H9 (cell line): ENCODE results near the gene SPTBN1. TPM values are rescaled to one million over a fixed set of nuclear protein-coding genes. Genes with fewer than 3 reads are reported as not detected.
A peak's percentile ranks its signal among the peaks of the same experiment; 100 is the strongest.

Experiments
- DNase-seq: peaks from one replicate; pipeline ENCODE4 v3.0.0-alpha.2; 2017
- H2AFZ ChIP-seq: one replicate; pipeline ENCODE4 v1.6.1; 2013; ENCODE audit warnings: mild to moderate bottlenecking, low read length, control low read depth, moderate library complexity
- H2AK5ac ChIP-seq: 2 replicates; pipeline ENCODE4 v1.6.1; 2013; ENCODE audit warnings: low read length, control low read depth, mixed read lengths; ENCODE audit not compliant: insufficient read length
- H2BK120ac ChIP-seq: one replicate; pipeline ENCODE4 v1.6.1; 2013; ENCODE audit warnings: low read depth, mild to moderate bottlenecking, low read length, control low read depth, inconsistent platforms; ENCODE audit not compliant: poor library complexity, severe bottlenecking
- H2BK12ac ChIP-seq: 2 replicates; pipeline ENCODE4 v1.6.1; 2013; ENCODE audit warnings: low read length, control low read depth, mixed read lengths, low read depth; ENCODE audit not compliant: insufficient read length
- H2BK15ac ChIP-seq: 2 replicates; pipeline ENCODE4 v1.6.1; 2013; ENCODE audit warnings: low read depth, low read length, control low read depth
- H2BK20ac ChIP-seq: one replicate; pipeline ENCODE4 v1.6.1; 2013; ENCODE audit warnings: low read depth, mild to moderate bottlenecking, low read length, control low read depth, inconsistent platforms; ENCODE audit not compliant: poor library complexity, severe bottlenecking
- H2BK5ac ChIP-seq: 2 replicates; pipeline ENCODE4 v1.6.1; 2013; ENCODE audit warnings: low read length, control low read depth, mixed read lengths; ENCODE audit not compliant: insufficient read length
- H3K14ac ChIP-seq: 2 replicates; pipeline ENCODE4 v1.6.1; 2013; ENCODE audit warnings: low read length, control low read depth; ENCODE audit not compliant: insufficient read depth
- H3K18ac ChIP-seq: 2 replicates; pipeline ENCODE4 v1.6.1; 2013; ENCODE audit warnings: low read depth, mild to moderate bottlenecking, mixed read lengths, low read length, control low read depth; ENCODE audit not compliant: insufficient read length
- H3K23ac ChIP-seq: 2 replicates; pipeline ENCODE4 v1.6.1; 2013; ENCODE audit warnings: low read length, control low read depth, mixed read lengths, low read depth; ENCODE audit not compliant: insufficient read length
- H3K23me2 ChIP-seq: 2 replicates; pipeline ENCODE4 v1.6.1; 2013; ENCODE audit warnings: low read depth, mild to moderate bottlenecking, mixed read lengths, low read length, control low read depth; ENCODE audit not compliant: insufficient read length, poor library complexity, severe bottlenecking
- H3K27ac ChIP-seq: 2 replicates; pipeline ENCODE4 v1.5.1; 2013; ENCODE audit warnings: low read length, control low read depth, mixed read lengths, low read depth; ENCODE audit not compliant: insufficient read length
- H3K27me3 ChIP-seq: 2 replicates; pipeline ENCODE4 v1.6.1; 2013; ENCODE audit warnings: low read length, control low read depth, inconsistent platforms; ENCODE audit not compliant: insufficient read depth
- H3K4ac ChIP-seq: 2 replicates; pipeline ENCODE4 v1.6.1; 2013; ENCODE audit warnings: low read depth, mild to moderate bottlenecking, control low read depth, inconsistent platforms, low read length, moderate library complexity
- H3K4me1 ChIP-seq: 2 replicates; pipeline ENCODE4 v1.6.1; 2013; ENCODE audit warnings: low read length, control low read depth, inconsistent platforms; ENCODE audit not compliant: insufficient read depth
- H3K4me2 ChIP-seq: 2 replicates; pipeline ENCODE4 v1.6.1; 2013; ENCODE audit warnings: low read length, control low read depth, mixed read lengths; ENCODE audit not compliant: insufficient read length, insufficient read depth
- H3K56ac ChIP-seq: 2 replicates; pipeline ENCODE4 v1.6.1; 2013; ENCODE audit warnings: low read depth, mild to moderate bottlenecking, mixed read lengths, low read length, control low read depth; ENCODE audit not compliant: insufficient read length
- H3K79me1 ChIP-seq: 2 replicates; pipeline ENCODE4 v1.6.1; 2013; ENCODE audit warnings: low read depth, mild to moderate bottlenecking, moderate library complexity, low read length, control low read depth, inconsistent platforms; ENCODE audit not compliant: insufficient read depth, poor library complexity, severe bottlenecking
- H3K79me2 ChIP-seq: 2 replicates; pipeline ENCODE4 v1.6.1; 2013; ENCODE audit warnings: low read length, control low read depth, inconsistent platforms; ENCODE audit not compliant: insufficient read depth
- H3K9ac ChIP-seq: 2 replicates; pipeline ENCODE4 v1.6.1; 2013; ENCODE audit warnings: low read length, control low read depth, mixed read lengths; ENCODE audit not compliant: insufficient read length; ENCODE audit errors: extremely low read depth
- H3K9me3 ChIP-seq: one replicate; pipeline ENCODE4 v1.6.1; 2013; ENCODE audit warnings: low read depth, low read length, inconsistent platforms; ENCODE audit not compliant: control insufficient read depth
- H3T11ph ChIP-seq: one replicate; pipeline ENCODE4 v1.6.1; 2013; ENCODE audit warnings: mild to moderate bottlenecking, low read length, control low read depth, inconsistent platforms
- H4K20me1 ChIP-seq: one replicate; pipeline ENCODE4 v1.6.1; 2013; ENCODE audit not compliant: control insufficient read depth, insufficient read length, insufficient read depth
- H4K5ac ChIP-seq: 2 replicates; pipeline ENCODE4 v1.6.1; 2013; ENCODE audit warnings: low read depth, mild to moderate bottlenecking, mixed read lengths, low read length, control low read depth; ENCODE audit not compliant: insufficient read length
- H4K8ac ChIP-seq: replicated peaks from 2 replicates; pipeline ENCODE4 v1.6.1; 2013; ENCODE audit warnings: low read length, control low read depth, mixed read lengths, low read depth; ENCODE audit not compliant: insufficient read length
- H4K91ac ChIP-seq: 2 replicates; pipeline ENCODE4 v1.6.1; 2013; ENCODE audit warnings: low read depth, mild to moderate bottlenecking, moderate library complexity, mixed read lengths, low read length, control low read depth; ENCODE audit not compliant: insufficient read length
- H3K27ac Mint-ChIP-seq, 3 experiments: 2 replicates in 2 of 3; 3 replicates in 1 of 3; pipeline ENCODE4 v1.8.0; 2020 to 2021; ENCODE audit warnings: mixed read lengths in 3 of 3, mild to moderate bottlenecking in 1 of 3, moderate library complexity in 1 of 3
- H3K27me3 Mint-ChIP-seq: 2 replicates; pipeline ENCODE4 v1.8.0; 2021; ENCODE audit warnings: low read depth, mild to moderate bottlenecking, moderate library complexity, mixed read lengths
- H3K36me3 Mint-ChIP-seq, 3 experiments: 2 replicates in 2 of 3; 3 replicates in 1 of 3; pipeline ENCODE4 v1.8.0; 2020 to 2021; ENCODE audit warnings: low read depth in 3 of 3, mixed read lengths in 3 of 3; ENCODE audit not compliant: insufficient read depth in 1 of 3
- H3K4me1 Mint-ChIP-seq, 2 experiments: 2 replicates each; pipeline ENCODE4 v1.8.0; 2020; ENCODE audit warnings: mixed read lengths in 2 of 2
- H3K4me3 Mint-ChIP-seq, 2 experiments: 2 replicates in 1 of 2; 3 replicates in 1 of 2; pipeline ENCODE4 v1.8.0; 2020 to 2021; ENCODE audit warnings: mild to moderate bottlenecking in 2 of 2, mixed read lengths in 2 of 2, moderate library complexity in 1 of 2
- H3K9me3 Mint-ChIP-seq, 2 experiments: 2 replicates in 1 of 2; 3 replicates in 1 of 2; pipeline ENCODE4 v1.8.0; 2020; ENCODE audit warnings: mild to moderate bottlenecking in 2 of 2, mixed read lengths in 2 of 2, moderate library complexity in 1 of 2
- CTCF ChIP-seq: fragments of 200-600 bp; sonication (generic); conservative IDR thresholded peaks from 3 replicates; pipeline ENCODE4 v1.8.0; 2021; ENCODE audit warnings: antibody characterized with exemption, mild to moderate bottlenecking
- WGBS: extraction: QIAGEN DNeasy Blood & Tissue Kit; methylation state at CpG from one replicate; pipeline ENCODE4 v1.1.7; 2013; ENCODE audit warnings: missing lambda C conversion rate, low lambda C conversion rate, mixed read lengths; ENCODE audit not compliant: insufficient read length; ENCODE audit errors: extremely low coverage; 5-methylcytosine and 5-hydroxymethylcytosine counted together
- total RNA-seq: library from RNA; stranded (reverse); gene quantifications from 2 replicates; pipeline ENCODE4 v1.2.1, GENCODE V29; 2021

Gene SPTBN1
- total RNA-seq, 1 experiment from 2014 or later: 164 TPM

- no CpG with 5 or more reads among the region's 1 CpG for WGBS
- peaks cover 19 to 34% (median 20%) of the 10 kb centered on the region in 3 experiments; a peak in 6 of 7 replicates for H3K36me3 Mint-ChIP-seq
- no peak overlapping the region for H3K14ac ChIP-seq
- no peaks in the 10 kb centered on the region for H3K9me3 Mint-ChIP-seq
- no peak overlapping the region for H3K27ac Mint-ChIP-seq
- H2BK15ac ChIP-seq: no peak overlapping the region
- H2AFZ ChIP-seq: no peak overlapping the region
- no peak overlapping the region for H4K91ac ChIP-seq
- peaks cover 5% of the 10 kb centered on the region for H3K79me1 ChIP-seq
- no peak overlapping the region for H2BK120ac ChIP-seq
- peaks cover 9% of the 10 kb centered on the region; the same call in 1 of the 2 replicates for H3K4me1 ChIP-seq
- H2AK5ac ChIP-seq: no peak overlapping the region
- no peak overlapping the region for H2BK20ac ChIP-seq
- DNase-seq: no peak
- H3K9ac ChIP-seq: peak overlapping the region; percentile 15
- H4K8ac ChIP-seq: no peak overlapping the region
- no peaks in the 10 kb centered on the region for H3K9me3 ChIP-seq
- no peak overlapping the region for H4K5ac ChIP-seq
- H3K56ac ChIP-seq: no peak overlapping the region
- no peak overlapping the region for H3K18ac ChIP-seq
- no peak for TF ChIP-seq CTCF
- H3K27ac ChIP-seq: no peak overlapping the region
- no peak overlapping the region for H3K4ac ChIP-seq
- H3K79me2 ChIP-seq: peaks cover 38% of the 10 kb centered on the region
- no peaks in the 10 kb centered on the region for H3K27me3 Mint-ChIP-seq
- no peak overlapping the region for H3K4me3 Mint-ChIP-seq
- H3K27me3 ChIP-seq: no peaks in the 10 kb centered on the region
- H3K23ac ChIP-seq: no peak overlapping the region
- no peak overlapping the region for H2BK12ac ChIP-seq
- peaks cover 48 to 56% of the 10 kb centered on the region in 2 experiments for H3K4me1 Mint-ChIP-seq
- no peak overlapping the region for H2BK5ac ChIP-seq
- no peak overlapping the region for H3T11ph ChIP-seq
- H3K23me2 ChIP-seq: peaks cover 2% of the 10 kb centered on the region
- H4K20me1 ChIP-seq: peaks cover 8% of the 10 kb centered on the region
- H3K4me2 ChIP-seq: no peak overlapping the region
Observed at GRCh38 chr2:54603796-54604195, 147.7 kb downstream of the SPTBN1 start.
